HepG2 (cell line): Measurements from ENCODE around the gene VPS26B. TPM values are rescaled to one million over a fixed set of nuclear protein-coding genes. Genes with fewer than 3 reads are reported as not detected.

Experiments used
- ATAC-seq: fragments of 200-7000 bp; cut with Tn5 transposase; 3 replicates; pipeline ENCODE4 v1.9.1; 2020; ENCODE audit warnings: mild to moderate bottlenecking, moderate library complexity
- BruUV-seq: library from RNA; stranded (reverse); fragments of 400-500 nt; replicated peaks from 2 replicates; lab custom pipeline; 2021; lab: Mats Ljungman, UMichigan
- CTCF ChIA-PET: fragments of 300-600 bp; formaldehyde crosslinking; extraction: SDS; loops from one replicate; lab custom pipeline; 2021; ENCODE audit warnings: low total read pairs, inconsistent platforms, low intra/inter-chr PET ratio; lab: Yijun Ruan, JAX
- POLR2A ChIA-PET: fragments of 350-600 bp; sonication (Branson Sonifier 250); formaldehyde crosslinking; loops from one replicate; lab custom pipeline; 2020; ENCODE audit warnings: antibody characterized with exemption, inconsistent platforms; lab: Yijun Ruan, JAX
- DNase-seq: peaks from one replicate; pipeline ENCODE4 v3.0.0-alpha.2; 2015; ENCODE audit warnings: low spot score
- FAIRE-seq: peaks from 3 replicates; lab custom pipeline; 2011; peaks lifted over from hg19 to GRCh38; lab: Jason Lieb, UNC
- H2AFZ ChIP-seq: one replicate; pipeline ENCODE4 v1.6.1; 2011; ENCODE audit warnings: low read length, inconsistent platforms
- H3K27ac ChIP-seq: fragments of 300-600 bp; 3 replicates; pipeline ENCODE4 v1.8.0; 2011; ENCODE audit warnings: mixed run types, mild to moderate bottlenecking, mixed read lengths, low read length, inconsistent platforms; ENCODE audit not compliant: insufficient read depth; ENCODE audit errors: extremely low read length
- H3K27me3 ChIP-seq, 2 experiments: fragments of 200-600 bp in 1 of 2; 2 replicates in 1 of 2; 3 replicates in 1 of 2; pipeline versions ENCODE4 v1.6.0 to v1.8.0; 2011; ENCODE audit warnings: low read length in 2 of 2, mild to moderate bottlenecking in 2 of 2, moderate library complexity in 2 of 2, inconsistent platforms in 1 of 2; ENCODE audit not compliant: insufficient read depth in 2 of 2, control insufficient read depth in 1 of 2
- H3K36me3 ChIP-seq, 2 experiments: fragments of 200-600 bp in 1 of 2; replicated peaks in 1 of 2; 2 replicates in 1 of 2; 3 replicates in 1 of 2; pipeline versions ENCODE4 v1.5.1 to v1.8.0; 2011; ENCODE audit warnings: low read length in 2 of 2, inconsistent platforms in 1 of 2; ENCODE audit not compliant: insufficient read depth in 2 of 2, control insufficient read depth in 1 of 2
- H3K4me1 ChIP-seq: 2 replicates; pipeline ENCODE4 v1.5.1; 2012; ENCODE audit warnings: low read length, inconsistent platforms; ENCODE audit not compliant: insufficient read depth
- H3K4me2 ChIP-seq: 2 replicates; pipeline ENCODE4 v1.6.0; 2011; ENCODE audit warnings: low read depth, low read length, inconsistent platforms
- H3K4me3 ChIP-seq, 3 experiments: fragments of 200-600 bp in 1 of 3; sonication (generic), shearing (Covaris generic) in 1 of 3; replicated peaks in 1 of 3; 2 replicates each; pipeline ENCODE4 v1.5.1; 2011 to 2016; ENCODE audit warnings: low read length in 3 of 3, inconsistent platforms in 2 of 3, low read depth in 2 of 3, mild to moderate bottlenecking in 2 of 3, control low read depth in 1 of 3, mixed read lengths in 1 of 3; ENCODE audit not compliant: insufficient read depth in 1 of 3
- H3K79me2 ChIP-seq: one replicate; pipeline ENCODE4 v1.6.1; 2011; ENCODE audit warnings: low read length, inconsistent platforms; ENCODE audit not compliant: insufficient read depth
- H3K9ac ChIP-seq: 2 replicates; pipeline ENCODE4 v1.6.0; 2011; ENCODE audit warnings: mild to moderate bottlenecking, low read depth, low read length, inconsistent platforms; ENCODE audit not compliant: insufficient read depth
- H3K9me3 ChIP-seq: 2 replicates; pipeline ENCODE4 v1.5.1; 2012; ENCODE audit warnings: mild to moderate bottlenecking, low read length
- H4K20me1 ChIP-seq: 2 replicates; pipeline ENCODE4 v1.6.0; 2011; ENCODE audit warnings: inconsistent platforms, mild to moderate bottlenecking, low read length, moderate library complexity; ENCODE audit not compliant: insufficient read depth
- CBX2 ChIP-seq, 2 experiments: fragments of 200-600 bp in 1 of 2; sonication (generic); formaldehyde crosslinking in 1 of 2; IDR thresholded peaks; 2 replicates each; pipeline versions ENCODE4 v1.7.0 to v1.8.1; 2018 to 2022; ENCODE audit warnings: low read depth in 2 of 2, low read length in 1 of 2, mild to moderate bottlenecking in 1 of 2, missing genetic modification reagents in 1 of 2
- FOXP1 ChIP-seq, 2 experiments: fragments of 450-650 bp in 1 of 2; IDR thresholded peaks; 2 replicates each; pipeline ENCODE4 v1.6.1; 2017 to 2018; ENCODE audit warnings: antibody characterized with exemption in 1 of 2
- HOXA9 ChIP-seq: sonication (generic); formaldehyde crosslinking; IDR thresholded peaks from 2 replicates; pipeline ENCODE4 v1.8.1; 2022; ENCODE audit warnings: missing genetic modification reagents, mild to moderate bottlenecking, moderate library complexity, borderline replicate concordance
- KDM3A ChIP-seq: IDR thresholded peaks from 2 replicates; pipeline ENCODE4 v1.6.1; 2018; ENCODE audit warnings: low read depth, missing compliant biosample characterization
- LCORL ChIP-seq, 2 experiments: fragments of 450-650 bp in 1 of 2; sonication (generic) in 1 of 2; formaldehyde crosslinking in 1 of 2; IDR thresholded peaks; 2 replicates each; pipeline versions ENCODE4 v1.5.0 to v1.6.1; 2017 to 2020; ENCODE audit warnings: antibody characterized with exemption in 1 of 2, missing genetic modification reagents in 1 of 2
- MEIS1 ChIP-seq: sonication (generic); formaldehyde crosslinking; IDR thresholded peaks from 2 replicates; pipeline ENCODE4 v1.9.0; 2021; ENCODE audit warnings: mild to moderate bottlenecking, missing genetic modification reagents, moderate library complexity, borderline replicate concordance
- POLR2AphosphoS5 ChIP-seq: IDR thresholded peaks from 2 replicates; pipeline ENCODE4 v1.6.1; 2012; ENCODE audit warnings: low read depth, low read length
- SIX1 ChIP-seq: sonication (generic); formaldehyde crosslinking; IDR thresholded peaks from 2 replicates; pipeline ENCODE4 v1.4.0; 2020; ENCODE audit warnings: missing genetic modification reagents, borderline replicate concordance
- SOX5 ChIP-seq: IDR thresholded peaks from 2 replicates; pipeline ENCODE4 v1.6.1; 2016; ENCODE audit warnings: borderline replicate concordance
- TFDP1 ChIP-seq: IDR thresholded peaks from 2 replicates; pipeline ENCODE4 v1.6.1; 2016; ENCODE audit warnings: missing compliant biosample characterization, missing genetic modification reagents, borderline replicate concordance
- THAP11 ChIP-seq: IDR thresholded peaks from 2 replicates; pipeline ENCODE4 v1.6.1; 2016; ENCODE audit warnings: missing biosample characterization, missing genetic modification reagents
- ZNF510 ChIP-seq: sonication (generic); formaldehyde crosslinking; IDR thresholded peaks from 2 replicates; pipeline ENCODE4 v1.4.0; 2020; ENCODE audit warnings: low read depth, mild to moderate bottlenecking, missing genetic modification reagents
- ZNF607 ChIP-seq: sonication (generic); formaldehyde crosslinking; IDR thresholded peaks from 2 replicates; pipeline ENCODE4 v1.5.1; 2020; ENCODE audit warnings: missing genetic modification reagents, mild to moderate bottlenecking, borderline replicate concordance
- ZNF766 ChIP-seq: sonication (generic); formaldehyde crosslinking; IDR thresholded peaks from 2 replicates; pipeline ENCODE4 v1.5.0; 2020; ENCODE audit warnings: missing genetic modification reagents, borderline replicate concordance
- ZSCAN25 ChIP-seq: sonication (generic); formaldehyde crosslinking; IDR thresholded peaks from 2 replicates; pipeline ENCODE4 v1.8.0; 2022; ENCODE audit warnings: mild to moderate bottlenecking, missing genetic modification reagents
- WGBS: methylation state at CpG from one replicate; pipeline ENCODE4 v1.1.6; 2017; ENCODE audit warnings: low lambda C conversion rate; 5-methylcytosine and 5-hydroxymethylcytosine counted together
- in situ Hi-C: cut with HindIII; loops from 2 replicates; pipeline ENCODE4 v1.10.0; 2017; ENCODE audit warnings: low pct_unique_long_range_greater_than_20kb; ENCODE audit not compliant: extremely low pct_ligation_motif_present
- intact Hi-C: fragments of 100-400 bp; cut with micrococcal nuclease; formaldehyde crosslinking; loops from one replicate; pipeline ENCODE4 v1.10.0; 2022; ENCODE audit not compliant: unreplicated experiment
- polyA plus RNA-seq, 8 experiments: library from polyadenylated mRNA; depleted of rRNA in 3 of 8; stranded (reverse) in 7 of 8; unstranded in 1 of 8; fragments of >200 nt; fragmentation: Illumina TruSeq in 4 of 8; extraction: Trizol in 4 of 8; gene quantifications; 2 replicates each; pipeline versions ENCODE4 v1.2.1 to v1.2.3, GENCODE V29; 2011 to 2016; ENCODE audit warnings: low read depth in 4 of 8, missing spikeins in 1 of 8, mixed read lengths in 1 of 8; ENCODE audit not compliant: insufficient read depth in 1 of 8
- total RNA-seq, 5 experiments: library from RNA; depleted of rRNA; stranded (reverse); fragments of >200 nt; fragmentation: Illumina TruSeq; extraction: Trizol; gene quantifications; 2 replicates each; pipeline ENCODE4 v1.2.3, GENCODE V29; 2016; ENCODE audit warnings: low read depth in 1 of 5
- TF ChIP-seq, protein P1 (sequence below): sonication (generic); formaldehyde crosslinking; IDR thresholded peaks from 2 replicates; pipeline ENCODE4 v1.4.0; 2020; ENCODE audit warnings: missing genetic modification reagents, borderline replicate concordance

VPS26B gene
- total and polyA plus RNA-seq, 2 of the 13 experiments (the other 11 are each of a cell fraction or from before 2014, with no cell fraction given), result 20.2 to 23.2 TPM

GRCh38 chr11:134272381-134273316 lies 48.2 kb downstream of the VPS26B start:
- DNase-seq (peak; percentile 87), ATAC-seq (peak; percentile 85), FAIRE-seq (peak; percentile 93)
- no peak overlapping the region for H3K9ac ChIP-seq
- no peaks in the 10 kb centered on the region for H4K20me1 ChIP-seq
- intact Hi-C loops (no loop called here), in situ Hi-C loops (no loop called here)
- POLR2A ChIA-PET, result interaction anchor here (0.9 kb wide), 1 partner anchor 48 kb away, joined by 3 read pairs; the partner anchor contains the start of gene VPS26B
- no peaks in the 10 kb centered on the region for H3K9me3 ChIP-seq
- CTCF ChIA-PET, result no interaction called here
- H3K4me1 ChIP-seq, result peaks cover 20% of the 10 kb centered on the region
- H3K79me2 ChIP-seq, result no peaks in the 10 kb centered on the region
- H3K36me3 ChIP-seq, result no peaks in the 10 kb centered on the region
- no TSS peak for BruUV-seq
- H2AFZ ChIP-seq, result no peak overlapping the region
- H3K4me3 ChIP-seq, result no peak overlapping the region
- 24% methylated on average over 18 of the region's 18 CpGs for WGBS
- peaks cover 5 to 44% of the 10 kb centered on the region in 2 experiments for H3K27me3 ChIP-seq
- H3K27ac ChIP-seq, result no peak overlapping the region
- peak overlapping the region; percentile 18; the same call in 1 of the 2 replicates for H3K4me2 ChIP-seq
- no peak for TF ChIP-seq CBX2 (IDR thresholded peaks at IDR 0.05; ENCODE audit: low read depth, low read length)
- TF ChIP-seq CBX2 (CRISPR knock-in tag; IDR thresholded peaks at IDR 0.05; ENCODE audit: low read depth), result no peak
- no peak for TF ChIP-seq LCORL (IDR thresholded peaks at IDR 0.05)
- TF ChIP-seq LCORL (CRISPR knock-in tag; IDR thresholded peaks at IDR 0.05), result peak; percentile 71
- TF ChIP-seq HOXA9 (CRISPR knock-in tag), result no peak
- TF ChIP-seq KDM3A (CRISPR knock-in tag), result peak; percentile 56; the same call in 1 of the 2 replicates
- TF ChIP-seq, protein P1, sequence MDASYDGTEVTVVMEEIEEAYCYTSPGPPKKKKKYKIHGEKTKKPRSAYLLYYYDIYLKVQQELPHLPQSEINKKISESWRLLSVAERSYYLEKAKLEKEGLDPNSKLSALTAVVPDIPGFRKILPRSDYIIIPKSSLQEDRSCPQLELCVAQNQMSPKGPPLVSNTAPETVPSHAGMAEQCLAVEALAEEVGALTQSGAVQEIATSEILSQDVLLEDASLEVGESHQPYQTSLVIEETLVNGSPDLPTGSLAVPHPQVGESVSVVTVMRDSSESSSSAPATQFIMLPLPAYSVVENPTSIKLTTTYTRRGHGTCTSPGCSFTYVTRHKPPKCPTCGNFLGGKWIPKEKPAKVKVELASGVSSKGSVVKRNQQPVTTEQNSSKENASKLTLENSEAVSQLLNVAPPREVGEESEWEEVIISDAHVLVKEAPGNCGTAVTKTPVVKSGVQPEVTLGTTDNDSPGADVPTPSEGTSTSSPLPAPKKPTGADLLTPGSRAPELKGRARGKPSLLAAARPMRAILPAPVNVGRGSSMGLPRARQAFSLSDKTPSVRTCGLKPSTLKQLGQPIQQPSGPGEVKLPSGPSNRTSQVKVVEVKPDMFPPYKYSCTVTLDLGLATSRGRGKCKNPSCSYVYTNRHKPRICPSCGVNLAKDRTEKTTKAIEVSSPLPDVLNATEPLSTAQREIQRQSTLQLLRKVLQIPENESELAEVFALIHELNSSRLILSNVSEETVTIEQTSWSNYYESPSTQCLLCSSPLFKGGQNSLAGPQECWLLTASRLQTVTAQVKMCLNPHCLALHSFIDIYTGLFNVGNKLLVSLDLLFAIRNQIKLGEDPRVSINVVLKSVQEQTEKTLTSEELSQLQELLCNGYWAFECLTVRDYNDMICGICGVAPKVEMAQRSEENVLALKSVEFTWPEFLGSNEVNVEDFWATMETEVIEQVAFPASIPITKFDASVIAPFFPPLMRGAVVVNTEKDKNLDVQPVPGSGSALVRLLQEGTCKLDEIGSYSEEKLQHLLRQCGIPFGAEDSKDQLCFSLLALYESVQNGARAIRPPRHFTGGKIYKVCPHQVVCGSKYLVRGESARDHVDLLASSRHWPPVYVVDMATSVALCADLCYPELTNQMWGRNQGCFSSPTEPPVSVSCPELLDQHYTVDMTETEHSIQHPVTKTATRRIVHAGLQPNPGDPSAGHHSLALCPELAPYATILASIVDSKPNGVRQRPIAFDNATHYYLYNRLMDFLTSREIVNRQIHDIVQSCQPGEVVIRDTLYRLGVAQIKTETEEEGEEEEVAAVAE (CRISPR knock-in tag), result peak; percentile 40; the same call in 1 of the 2 replicates
- peak; percentile 45; the same call in 1 of the 2 replicates for TF ChIP-seq SIX1 (CRISPR knock-in tag)
- TF ChIP-seq MEIS1 (CRISPR knock-in tag), result peak; percentile 82; the same call in 1 of the 2 replicates
- peak; percentile 56 for TF ChIP-seq THAP11 (CRISPR knock-in tag)
- no peak for TF ChIP-seq POLR2AphosphoS5
- peak; percentile 25; the same call in 1 of the 2 replicates for TF ChIP-seq ZSCAN25
- 0 out of 2 replicates have a peak, but pooled peaks have one; percentile 42 for TF ChIP-seq ZNF607 (CRISPR knock-in tag)
- TF ChIP-seq TFDP1, result peak; percentile 59; the same call in 1 of the 2 replicates
- TF ChIP-seq ZNF510 (CRISPR knock-in tag), result peak; percentile 51; the same call in 1 of the 2 replicates
- no peak for TF ChIP-seq FOXP1 (IDR thresholded peaks at IDR 0.05)
- TF ChIP-seq FOXP1 (CRISPR knock-in tag; IDR thresholded peaks at IDR 0.05), result 0 out of 2 replicates have a peak, but pooled peaks have one; percentile 27
- 0 out of 2 replicates have a peak, but pooled peaks have one; percentile 38 for TF ChIP-seq SOX5 (CRISPR knock-in tag)
- no peak for TF ChIP-seq ZNF766
